HG03460 (cell line): ENCODE results near the gene RGS6.

ENCODE experiments used
- ATAC-seq: cut with Tn5 transposase; IDR thresholded peaks from one replicate; pipeline ENCODE4 v1.9.1; 2021; ENCODE audit not compliant: unreplicated experiment

Gene RGS6

GRCh38 chr14:72488514-72488913 is 556.3 kb downstream of the RGS6 start:
- no peak for ATAC-seq

- no peak for ATAC-seq
Measured at GRCh38 chr14:72492196-72492595, 560.0 kb downstream of the RGS6 start.

- no peak for ATAC-seq
Measured at GRCh38 chr14:72495668-72496067, 563.4 kb downstream of the RGS6 start.

- no peak for ATAC-seq
Measured at GRCh38 chr14:72498646-72499045, 566.4 kb downstream of the RGS6 start.

GRCh38 chr14:72499746-72500145 is 567.5 kb downstream of the RGS6 start:
- ATAC-seq, result no peak

GRCh38 chr14:72500234-72500838 is 568.1 kb downstream of the RGS6 start:
- no peak for ATAC-seq

- ATAC-seq, result no peak
Measured at GRCh38 chr14:72501439-72501838, 569.2 kb downstream of the RGS6 start.

GRCh38 chr14:72503271-72503670 is 571.0 kb downstream of the RGS6 start:
- ATAC-seq, result no peak

GRCh38 chr14:72503696-72504368 is 571.6 kb downstream of the RGS6 start:
- ATAC-seq, result no peak

- ATAC-seq, result no peak
Measured at GRCh38 chr14:72510566-72510965, 578.3 kb downstream of the RGS6 start.

- ATAC-seq, result no peak
Measured at GRCh38 chr14:72512281-72512680, 580.1 kb downstream of the RGS6 start.

GRCh38 chr14:72512925-72513324 is 580.7 kb downstream of the RGS6 start:
- no peak for ATAC-seq

GRCh38 chr14:72513346-72513745 is 581.1 kb downstream of the RGS6 start:
- ATAC-seq, result no peak

- no peak for ATAC-seq
Measured at GRCh38 chr14:72513965-72514659, 581.9 kb downstream of the RGS6 start.

- no peak for ATAC-seq
Measured at GRCh38 chr14:72514660-72515025, 582.4 kb downstream of the RGS6 start.

GRCh38 chr14:72515779-72516770 is 583.8 kb downstream of the RGS6 start:
- no peak for ATAC-seq

- ATAC-seq, result no peak
Measured at GRCh38 chr14:72516936-72517700, 584.9 kb downstream of the RGS6 start.

GRCh38 chr14:72517736-72518135 is 585.5 kb downstream of the RGS6 start:
- no peak for ATAC-seq

- ATAC-seq, result peak; percentile 63
Measured at GRCh38 chr14:72518809-72519377, 586.7 kb downstream of the RGS6 start.

- peak; percentile 9 for ATAC-seq
Measured at GRCh38 chr14:72519543-72519942, 587.3 kb downstream of the RGS6 start.
